Measurements from ENCODE around the gene ANKRD33B. TPM values are rescaled to one million over a fixed set of nuclear protein-coding genes. Genes with fewer than 3 reads are reported as not detected.

Gene ANKRD33B
- total and polyA plus RNA-seq, 9 of the 15 experiments (the other 6 are each of a cell fraction or from before 2014, with no cell fraction given), result 0.10 to 1.7 (median 0.40) TPM

DNA sequence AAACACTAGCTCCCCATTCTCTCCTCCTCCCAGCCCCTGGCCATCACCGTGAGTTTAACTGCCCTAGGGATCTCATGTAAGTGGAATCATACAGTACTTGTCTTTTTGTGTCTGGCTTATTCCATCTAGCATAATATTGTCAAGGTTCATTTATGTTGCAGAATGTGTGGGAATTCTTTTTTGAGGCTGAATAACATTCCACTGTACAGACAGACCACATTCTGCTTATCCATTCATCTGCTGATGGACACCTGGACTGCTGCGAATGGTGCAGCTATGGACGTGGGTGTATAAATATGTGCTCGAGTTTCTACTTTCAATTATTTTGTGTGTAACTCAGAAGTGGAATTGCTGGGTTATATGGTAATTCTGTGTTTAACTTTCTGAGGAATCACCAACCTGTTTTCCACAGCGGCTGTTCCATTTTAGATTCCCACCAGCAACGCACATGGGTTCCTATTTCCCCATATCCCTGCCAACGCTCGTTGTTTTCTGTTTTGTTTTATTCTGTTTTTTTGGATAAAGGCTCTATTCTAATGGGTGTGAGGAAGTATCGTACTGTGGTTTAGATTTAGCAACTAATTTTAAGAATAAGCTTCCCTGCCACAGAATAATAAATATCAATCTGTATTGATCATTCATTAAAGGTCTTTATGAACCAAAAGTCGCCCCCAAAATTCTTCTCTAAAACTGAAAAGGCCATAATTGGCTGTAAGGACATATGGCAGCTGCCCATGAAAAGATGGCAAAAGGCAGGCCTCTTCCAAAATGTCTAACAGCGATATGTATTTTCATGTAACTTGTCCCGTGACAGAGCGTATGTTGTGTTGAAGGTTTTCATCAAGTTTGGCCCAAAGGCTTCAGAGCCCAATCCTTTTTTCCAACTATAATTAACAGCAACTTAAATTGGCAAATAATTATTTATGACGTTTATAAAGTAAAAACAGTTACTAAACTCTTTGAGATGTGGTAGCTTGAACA, 126.9 kb downstream of the ANKRD33B start (continued):
- TF ChIP-seq LARP7 (IDR thresholded peaks at IDR 0.05) (no peak), ZNF707 (CRISPR knock-in tag; conservative IDR thresholded peaks at IDR 0.05) (no peak)

GRCh38 chr5:10691826-10692785, 128.2 kb downstream of the ANKRD33B start:
- no peak for DNase-seq (ENCODE audit: extremely low read depth in 1 of 4, low spot score in 3 of 4)
- no peak overlapping the region for H3K9ac ChIP-seq (ENCODE audit: insufficient read depth in 1 of 2, low read depth in 2 of 2, low read length in 2 of 2)
- POLR2A ChIA-PET, result interaction anchor here (0.6 kb wide), 1 partner anchor 69 kb away, joined by 3 read pairs; the partner anchor contains the start of gene DAP
- H4K20me1 ChIP-seq (replicated peaks; ENCODE audit: control insufficient read depth, insufficient read depth, low read length), result peaks cover 32% of the 10 kb centered on the region
- peaks cover 9% of the 10 kb centered on the region for H3K9me1 ChIP-seq (ENCODE audit: control insufficient read depth, insufficient read depth, low read length)
- FAIRE-seq, result no peak
- no peaks in the 10 kb centered on the region for H3K27me3 ChIP-seq (ENCODE audit: control insufficient read depth in 2 of 2, insufficient read depth in 2 of 2, low read length in 2 of 2)
- in situ Hi-C loops (cut with MboI) (no loop called here), intact Hi-C loops (cut with micrococcal nuclease) (loop anchor here (10.0 kb wide), 2 partner anchors 293 to 483 kb away; no protein-coding TSS in a partner anchor)
- peaks cover 6 to 16% of the 10 kb centered on the region in 2 experiments; a peak in 4 of 5 replicates for H3K4me1 ChIP-seq (replicated peaks in 1 of 2; ENCODE audit: control insufficient read depth in 2 of 2, insufficient read depth in 2 of 2, low read length in 2 of 2)
- H3K9me3 ChIP-seq (replicated peaks; ENCODE audit: control insufficient read depth, insufficient read depth, low read depth, low read length), result no peaks in the 10 kb centered on the region
- no peak overlapping the region for H2AFZ ChIP-seq (ENCODE audit: low read depth, low read length)
- ATAC-seq, result no peak
- no TSS peak for BruUV-seq (replicated peaks)
- peaks cover 50% of the 10 kb centered on the region; the same call in 2 of the 3 replicates for H3K36me3 ChIP-seq (ENCODE audit: control insufficient read depth, insufficient read depth, low read length)
- H3K4me2 ChIP-seq (ENCODE audit: insufficient read depth, low read length), result no peak overlapping the region
- WGBS (ENCODE audit: insufficient coverage, low coverage, missing lambda C conversion rate), result 90% methylated on average over 16 of the region's 16 CpGs
- no peak overlapping the region for H3K27ac ChIP-seq (ENCODE audit: extremely low read depth, low read depth, low read length)
- no peak overlapping the region for H3K4me3 ChIP-seq
- H3K79me2 ChIP-seq (ENCODE audit: control insufficient read depth, insufficient read depth, low read length), result peaks cover 23% of the 10 kb centered on the region; the same call in 2 of the 3 replicates
- CTCF ChIA-PET (ENCODE audit: low intra/inter-chr PET ratio), result no interaction called here
- no peak for TF ChIP-seq ZFP1 (CRISPR knock-in tag; IDR thresholded peaks at IDR 0.05)
- no peak for TF ChIP-seq SMAD2 (IDR thresholded peaks at IDR 0.05; ENCODE audit: low read depth, low read length)
- no peak for TF ChIP-seq MCM2 (IDR thresholded peaks at IDR 0.05; ENCODE audit: low read depth)
- TF ChIP-seq DNMT1 (IDR thresholded peaks at IDR 0.05), result no peak
- TF ChIP-seq PPARD (CRISPR knock-in tag; IDR thresholded peaks at IDR 0.05), result no peak
- TF ChIP-seq TFAP4 (CRISPR knock-in tag; IDR thresholded peaks at IDR 0.05; ENCODE audit: borderline replicate concordance), result no peak
- TF ChIP-seq, protein P1, sequence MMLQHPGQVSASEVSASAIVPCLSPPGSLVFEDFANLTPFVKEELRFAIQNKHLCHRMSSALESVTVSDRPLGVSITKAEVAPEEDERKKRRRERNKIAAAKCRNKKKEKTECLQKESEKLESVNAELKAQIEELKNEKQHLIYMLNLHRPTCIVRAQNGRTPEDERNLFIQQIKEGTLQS (IDR thresholded peaks at IDR 0.05), result no peak
- TF ChIP-seq, protein P1 (CRISPR knock-in tag; conservative IDR thresholded peaks at IDR 0.05), result no peak
- no peak for TF ChIP-seq ZNF57 (CRISPR knock-in tag; IDR thresholded peaks at IDR 0.05)
- no peak for TF ChIP-seq TEAD2 (tag; IDR thresholded peaks at IDR 0.05)

Data from K562 (cell line).